Astrocyte (in vitro differentiated cells and primary cell): ENCODE data around the gene RNFT2. TPM values are rescaled to one million over a fixed set of nuclear protein-coding genes. Genes with fewer than 3 reads are reported as not detected.

Source experiments
- DNase-seq: peaks from one replicate; pipeline ENCODE4 v3.0.0-alpha.2; 2010; ENCODE audit warnings: low read depth
- FAIRE-seq: peaks from 2 replicates; lab custom pipeline; 2011; peaks lifted over from hg19 to GRCh38; lab: Jason Lieb, UNC
- H2AFZ ChIP-seq: 2 replicates; pipeline ENCODE4 v1.6.0; 2012; ENCODE audit warnings: low read depth, low read length, inconsistent platforms
- H3K27ac ChIP-seq: 2 replicates; pipeline ENCODE4 v1.5.1; 2011; ENCODE audit warnings: low read depth, low read length, inconsistent platforms
- H3K27me3 ChIP-seq: 2 replicates; pipeline ENCODE4 v1.6.0; 2011; ENCODE audit warnings: low read length, inconsistent platforms; ENCODE audit not compliant: insufficient read depth
- H3K36me3 ChIP-seq: 2 replicates; pipeline ENCODE4 v1.5.1; 2011; ENCODE audit warnings: low read length, inconsistent platforms; ENCODE audit not compliant: insufficient read depth
- H3K4me1 ChIP-seq: 2 replicates; pipeline ENCODE4 v1.5.1; 2011; ENCODE audit warnings: low read length, inconsistent platforms; ENCODE audit not compliant: insufficient read depth
- H3K4me2 ChIP-seq: 2 replicates; pipeline ENCODE4 v1.6.0; 2012; ENCODE audit warnings: low read length, inconsistent platforms
- H3K4me3 ChIP-seq: 2 replicates; pipeline ENCODE4 v1.5.1; 2011; ENCODE audit warnings: low read depth, mild to moderate bottlenecking, low read length, inconsistent platforms; ENCODE audit not compliant: insufficient read depth
- H3K79me2 ChIP-seq: 2 replicates; pipeline ENCODE4 v1.6.0; 2012; ENCODE audit warnings: mild to moderate bottlenecking, low read length, inconsistent platforms; ENCODE audit not compliant: insufficient read depth
- H3K9ac ChIP-seq: 2 replicates; pipeline ENCODE4 v1.6.0; 2012; ENCODE audit warnings: mild to moderate bottlenecking, low read length, inconsistent platforms
- H3K9me3 ChIP-seq: 2 replicates; pipeline ENCODE4 v1.5.1; 2012; ENCODE audit warnings: low read depth, mild to moderate bottlenecking, low read length, inconsistent platforms; ENCODE audit not compliant: insufficient read depth
- H4K20me1 ChIP-seq: 2 replicates; pipeline ENCODE4 v1.6.0; 2012; ENCODE audit warnings: low read length, inconsistent platforms; ENCODE audit not compliant: insufficient read depth
- H3K27ac Mint-ChIP-seq: one replicate; pipeline ENCODE4 v1.8.0; 2021; ENCODE audit warnings: mild to moderate bottlenecking, mixed read lengths; ENCODE audit not compliant: unreplicated experiment
- H3K27me3 Mint-ChIP-seq: one replicate; pipeline ENCODE4 v1.8.0; 2021; ENCODE audit warnings: low read depth, mixed read lengths; ENCODE audit not compliant: unreplicated experiment
- H3K36me3 Mint-ChIP-seq: one replicate; pipeline ENCODE4 v1.8.0; 2021; ENCODE audit warnings: low read depth, mixed read lengths; ENCODE audit not compliant: unreplicated experiment
- H3K4me1 Mint-ChIP-seq: one replicate; pipeline ENCODE4 v1.8.0; 2021; ENCODE audit warnings: low read depth, mixed read lengths; ENCODE audit not compliant: unreplicated experiment
- H3K4me3 Mint-ChIP-seq: one replicate; pipeline ENCODE4 v1.8.0; 2021; ENCODE audit warnings: mild to moderate bottlenecking, moderate library complexity, mixed read lengths; ENCODE audit not compliant: unreplicated experiment
- H3K9me3 Mint-ChIP-seq: one replicate; pipeline ENCODE4 v1.8.0; 2021; ENCODE audit warnings: mild to moderate bottlenecking, mixed read lengths; ENCODE audit not compliant: unreplicated experiment
- CTCF ChIP-seq: IDR thresholded peaks from 2 replicates; pipeline ENCODE4 v1.5.1; 2011; ENCODE audit warnings: low read depth, mild to moderate bottlenecking, inconsistent platforms, low read length, moderate library complexity; ENCODE audit not compliant: insufficient read depth
- EZH2 ChIP-seq: IDR thresholded peaks from 2 replicates; pipeline ENCODE4 v1.6.1; 2012; ENCODE audit warnings: mild to moderate bottlenecking, low read length, inconsistent platforms; ENCODE audit not compliant: insufficient read depth
- total RNA-seq: library from RNA; stranded (reverse); gene quantifications from 2 replicates; pipeline ENCODE4 v1.2.1, GENCODE V29; 2021

The RNFT2 gene
- total RNA-seq, 1 donor from 2014 or later: 8.9 TPM

GRCh38 chr12:116689979-116690744, 48.0 kb upstream of the RNFT2 start:
- no peaks in the 10 kb centered on the region for H3K36me3 Mint-ChIP-seq
- no peak for TF ChIP-seq CTCF
- TF ChIP-seq EZH2: no peak
- Histone ChIP-seq H3K4me2 (no peak overlapping the region), H3K27ac (no peak overlapping the region), H3K4me3 (no peak overlapping the region), H3K79me2 (no peaks in the 10 kb centered on the region), H3K9ac (no peak overlapping the region), H3K36me3 (no peaks in the 10 kb centered on the region), H2AFZ (no peak overlapping the region), H3K4me1 (peaks cover 4% of the 10 kb centered on the region), H3K27me3 (peaks cover 47% of the 10 kb centered on the region), H4K20me1 (no peaks in the 10 kb centered on the region), H3K9me3 (no peaks in the 10 kb centered on the region)
- H3K27me3 Mint-ChIP-seq: peaks cover 49% of the 10 kb centered on the region
- H3K9me3 Mint-ChIP-seq: peaks cover 2% of the 10 kb centered on the region
- no peak overlapping the region for H3K4me3 Mint-ChIP-seq
- DNase-seq (no peak), FAIRE-seq (no peak)
- H3K27ac Mint-ChIP-seq: no peak overlapping the region
- H3K4me1 Mint-ChIP-seq: peaks cover 3% of the 10 kb centered on the region

- H3K4me1 ChIP-seq: peaks cover 4% of the 10 kb centered on the region
- TF ChIP-seq CTCF (no peak), EZH2 (no peak)
Measured at GRCh38 chr12:116691205-116691604, 46.9 kb upstream of the RNFT2 start.

GRCh38 chr12:116691636-116692035, 46.5 kb upstream of the RNFT2 start:
- H3K36me3 Mint-ChIP-seq: no peaks in the 10 kb centered on the region
- Histone ChIP-seq H3K79me2 (no peaks in the 10 kb centered on the region), H3K4me2 (no peak overlapping the region), H3K4me3 (no peak overlapping the region), H3K9ac (no peak overlapping the region), H3K27ac (no peak overlapping the region), H4K20me1 (no peaks in the 10 kb centered on the region), H3K4me1 (peaks cover 4% of the 10 kb centered on the region), H3K9me3 (no peaks in the 10 kb centered on the region), H3K27me3 (peaks cover 56% of the 10 kb centered on the region), H2AFZ (no peak overlapping the region), H3K36me3 (no peaks in the 10 kb centered on the region)
- H3K27me3 Mint-ChIP-seq: peaks cover 58% of the 10 kb centered on the region
- H3K4me3 Mint-ChIP-seq: no peak overlapping the region
- no peak overlapping the region for H3K27ac Mint-ChIP-seq
- FAIRE-seq: no peak
- H3K9me3 Mint-ChIP-seq: peaks cover 2% of the 10 kb centered on the region
- DNase-seq: no peak
- TF ChIP-seq CTCF (no peak), EZH2 (no peak)
- H3K4me1 Mint-ChIP-seq: peaks cover 3% of the 10 kb centered on the region

More at GRCh38 chr12:116691205-116691604, 46.9 kb upstream of the RNFT2 start:
- no peak overlapping the region for H2AFZ ChIP-seq
- Mint-ChIP-seq H3K27me3 (peaks cover 54% of the 10 kb centered on the region), H3K4me1 (peaks cover 3% of the 10 kb centered on the region), H3K4me3 (no peak overlapping the region), H3K36me3 (no peaks in the 10 kb centered on the region), H3K9me3 (peaks cover 2% of the 10 kb centered on the region), H3K27ac (no peak overlapping the region)
- H4K20me1 ChIP-seq: no peaks in the 10 kb centered on the region
- H3K9ac ChIP-seq: no peak overlapping the region
- H3K27me3 ChIP-seq: peaks cover 52% of the 10 kb centered on the region
- FAIRE-seq (no peak), DNase-seq (no peak)
- H3K79me2 ChIP-seq: no peaks in the 10 kb centered on the region
- H3K4me2 ChIP-seq: no peak overlapping the region
- no peak overlapping the region for H3K27ac ChIP-seq
- H3K36me3 ChIP-seq: no peaks in the 10 kb centered on the region
- H3K4me3 ChIP-seq: no peak overlapping the region
- no peaks in the 10 kb centered on the region for H3K9me3 ChIP-seq
